A673 (cell line): ENCODE results near the gene HES1. TPM values are rescaled to one million over a fixed set of nuclear protein-coding genes. Genes with fewer than 3 reads are reported as not detected.

ENCODE experiments used
- BruUV-seq: library from RNA; stranded (reverse); fragments of 400-500 nt; replicated peaks from 2 replicates; lab custom pipeline; 2021; lab: Mats Ljungman, UMichigan
- CTCF ChIA-PET: fragments of 300-600 bp; sonication (Branson Sonifier 250); formaldehyde crosslinking; loops from one replicate; lab custom pipeline; 2022; ENCODE audit warnings: antibody characterized with exemption; lab: Charles Lee
- POLR2A ChIA-PET: fragments of 300-600 bp; sonication (Branson Sonifier 250); formaldehyde crosslinking; loops from one replicate; lab custom pipeline; 2022; ENCODE audit warnings: antibody characterized with exemption; ENCODE audit not compliant: low non-redundant PET; lab: Charles Lee
- DNase-seq: peaks from one replicate; pipeline ENCODE4 v3.0.0-alpha.2; 2015; ENCODE audit warnings: low spot score
- H3K27ac ChIP-seq: fragments of 200-600 bp; sonication (generic); 2 replicates; pipeline ENCODE4 v1.5.1; 2016; ENCODE audit warnings: mixed run types, low read depth, mild to moderate bottlenecking, mixed read lengths, antibody characterized with exemption, low read length; ENCODE audit not compliant: poor library complexity, severe bottlenecking
- H3K27me3 ChIP-seq: fragments of 200-600 bp; sonication (generic); replicated peaks from 2 replicates; pipeline ENCODE4 v1.6.1; 2017; ENCODE audit warnings: mixed run types, low read depth, mild to moderate bottlenecking, mixed read lengths, antibody characterized with exemption, low read length; ENCODE audit not compliant: insufficient read depth, poor library complexity
- H3K36me3 ChIP-seq: fragments of 200-600 bp; sonication (generic); 2 replicates; pipeline ENCODE4 v1.6.1; 2016; ENCODE audit warnings: mixed run types, mild to moderate bottlenecking, mixed read lengths, antibody characterized with exemption, low read length; ENCODE audit not compliant: insufficient read depth, poor library complexity, severe bottlenecking
- H3K4me1 ChIP-seq: fragments of 200-600 bp; sonication (generic); 2 replicates; pipeline ENCODE4 v1.6.1; 2017; ENCODE audit warnings: mixed run types, mild to moderate bottlenecking, mixed read lengths, antibody characterized with exemption, low read length; ENCODE audit not compliant: insufficient read depth, poor library complexity, severe bottlenecking
- H3K4me3 ChIP-seq: fragments of 200-600 bp; sonication (generic); 2 replicates; pipeline ENCODE4 v1.5.1; 2016; ENCODE audit warnings: low read depth, mixed run types, mild to moderate bottlenecking, mixed read lengths, low read length; ENCODE audit not compliant: poor library complexity, severe bottlenecking
- H3K9me3 ChIP-seq: fragments of 200-600 bp; sonication (generic); 2 replicates; pipeline ENCODE4 v1.6.1; 2016; ENCODE audit warnings: mixed run types, low read depth, mild to moderate bottlenecking, mixed read lengths, antibody characterized with exemption, low read length; ENCODE audit not compliant: poor library complexity, severe bottlenecking
- CTCF ChIP-seq: fragments of 300-800, 200-600 bp; sonication (generic); conservative IDR thresholded peaks from 2 replicates; pipeline ENCODE4 v1.5.1; 2017; ENCODE audit warnings: low read depth, mild to moderate bottlenecking, antibody characterized with exemption, low read length, moderate library complexity, mixed read lengths
- EZH2 ChIP-seq: fragments of 200-600 bp; sonication (generic); IDR thresholded peaks from 2 replicates; pipeline ENCODE4 v1.6.1; 2017; ENCODE audit warnings: borderline replicate concordance, low read depth, mild to moderate bottlenecking, mixed read lengths, antibody characterized with exemption, low read length; ENCODE audit not compliant: poor library complexity, severe bottlenecking
- intact Hi-C: fragments of 100-400 bp; cut with micrococcal nuclease; formaldehyde crosslinking; loops from one replicate; pipeline ENCODE4 v1.10.0; 2022; ENCODE audit not compliant: unreplicated experiment
- total RNA-seq: library from RNA; stranded (reverse); gene quantifications from 2 replicates; pipeline ENCODE4 v1.2.3, GENCODE V29; 2021

The HES1 gene
- total RNA-seq, 1 experiment from 2014 or later: 136 TPM

GRCh38 chr3:194161131-194162045, 25.4 kb downstream of the HES1 start:
- H3K36me3 ChIP-seq: no peaks in the 10 kb centered on the region
- intact Hi-C loops: no loop called here
- POLR2A ChIA-PET: no interaction called here
- CTCF ChIA-PET: no interaction called here
- H3K4me3 ChIP-seq: no peak overlapping the region
- H3K9me3 ChIP-seq: no peaks in the 10 kb centered on the region
- peaks cover 3% of the 10 kb centered on the region for H3K4me1 ChIP-seq
- no peaks in the 10 kb centered on the region for H3K27me3 ChIP-seq
- DNase-seq: no peak
- no peak overlapping the region for H3K27ac ChIP-seq
- BruUV-seq: no TSS peak
- TF ChIP-seq CTCF: no peak
- TF ChIP-seq EZH2: no peak

GRCh38 chr3:194162070-194162678, 26.2 kb downstream of the HES1 start:
- no peak for TF ChIP-seq CTCF
- TF ChIP-seq EZH2: no peak
- H3K4me1 ChIP-seq: peaks cover 11% of the 10 kb centered on the region
- H3K27me3 ChIP-seq: no peaks in the 10 kb centered on the region
- no peak overlapping the region for H3K27ac ChIP-seq
- DNase-seq: no peak
- no TSS peak for BruUV-seq
- no peaks in the 10 kb centered on the region for H3K9me3 ChIP-seq
- H3K36me3 ChIP-seq: no peaks in the 10 kb centered on the region
- POLR2A ChIA-PET: no interaction called here
- H3K4me3 ChIP-seq: no peak overlapping the region
- CTCF ChIA-PET: no interaction called here
- intact Hi-C loops: no loop called here

- CTCF ChIA-PET: no interaction called here
- POLR2A ChIA-PET: no interaction called here
These were observed 27.1 kb downstream of the HES1 start for GRCh38 chr3:194162817-194163584.

More at GRCh38 chr3:194162817-194163584, 27.1 kb downstream of the HES1 start:
- no peak for TF ChIP-seq EZH2
- no peak for TF ChIP-seq CTCF
- Histone ChIP-seq H3K27ac (no peak overlapping the region), H3K36me3 (no peaks in the 10 kb centered on the region), H3K27me3 (no peaks in the 10 kb centered on the region), H3K4me3 (no peak overlapping the region), H3K9me3 (no peaks in the 10 kb centered on the region), H3K4me1 (peaks cover 19% of the 10 kb centered on the region)
- no peak for DNase-seq
- BruUV-seq: no TSS peak
- intact Hi-C loops: no loop called here
